HG03108 (cell line): ENCODE data around the gene TRMT10B.

Experiments
- ATAC-seq: cut with Tn5 transposase; IDR thresholded peaks from one replicate; pipeline ENCODE4 v1.9.1; 2021; ENCODE audit warnings: moderate library complexity; ENCODE audit not compliant: unreplicated experiment

The TRMT10B gene, protein sequence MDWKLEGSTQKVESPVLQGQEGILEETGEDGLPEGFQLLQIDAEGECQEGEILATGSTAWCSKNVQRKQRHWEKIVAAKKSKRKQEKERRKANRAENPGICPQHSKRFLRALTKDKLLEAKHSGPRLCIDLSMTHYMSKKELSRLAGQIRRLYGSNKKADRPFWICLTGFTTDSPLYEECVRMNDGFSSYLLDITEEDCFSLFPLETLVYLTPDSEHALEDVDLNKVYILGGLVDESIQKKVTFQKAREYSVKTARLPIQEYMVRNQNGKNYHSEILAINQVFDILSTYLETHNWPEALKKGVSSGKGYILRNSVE

DNA sequence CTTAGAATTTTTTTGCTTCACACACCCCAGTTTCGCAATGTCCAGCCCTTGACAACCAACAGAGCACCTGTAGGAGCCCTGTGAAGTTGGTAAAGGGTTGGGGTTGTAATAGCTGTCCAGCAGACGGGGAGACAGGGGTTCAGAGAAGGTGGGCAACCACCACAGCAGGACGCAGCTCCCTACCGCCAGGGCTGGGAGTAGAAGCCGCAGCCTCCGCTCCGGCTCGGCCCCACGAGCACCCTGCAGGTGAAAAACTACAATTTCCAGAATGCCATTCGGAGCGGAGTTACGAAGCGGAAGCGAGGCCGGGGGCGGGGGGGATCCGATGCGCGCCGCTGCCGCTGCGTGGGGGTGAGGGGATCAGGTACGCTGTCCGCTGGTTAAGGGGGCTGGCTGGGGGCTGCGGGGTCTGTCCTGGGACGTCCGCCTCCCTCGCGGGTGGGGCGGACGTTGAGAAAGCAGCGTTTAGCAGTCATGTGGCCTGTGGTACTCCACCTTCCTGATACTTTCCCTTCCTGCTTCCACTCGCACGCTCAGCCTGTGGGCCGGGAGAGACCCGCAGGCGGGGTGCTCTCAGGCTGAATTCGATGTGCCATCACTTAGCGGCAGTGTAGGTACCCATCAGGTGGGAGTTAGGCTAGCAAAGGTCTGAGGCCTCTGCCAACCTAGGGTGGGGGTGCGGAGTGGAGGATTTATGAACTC is at the start of gene TRMT10B:
Gene TRMT10B, plus strand, starts transcription at position 317 of the 702 bp plus-strand sequence. CDS start 8,127 bp downstream, outside the sequence.
- ATAC-seq, result peak; percentile 76

DNA sequence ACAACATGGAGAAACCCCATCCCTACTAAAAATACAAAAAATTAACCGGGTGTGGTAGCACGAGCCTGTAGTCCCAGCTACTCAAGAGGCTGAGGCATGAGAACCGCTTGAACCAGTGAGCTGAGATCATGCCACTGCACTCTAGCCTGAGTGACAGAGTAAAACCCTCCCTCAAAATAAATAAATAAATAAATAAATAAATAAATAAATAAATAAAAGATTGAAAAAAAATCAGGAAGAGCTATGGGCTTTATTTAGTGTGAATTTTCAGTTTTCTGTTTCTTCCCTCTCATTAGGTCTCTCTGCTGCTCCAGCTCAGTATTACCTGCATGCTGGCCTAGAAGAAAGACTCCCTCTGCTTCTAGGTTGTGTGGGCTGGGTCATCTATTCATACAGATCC is 47.8 kb upstream of the TRMT10B start:
- no peak for ATAC-seq

DNA sequence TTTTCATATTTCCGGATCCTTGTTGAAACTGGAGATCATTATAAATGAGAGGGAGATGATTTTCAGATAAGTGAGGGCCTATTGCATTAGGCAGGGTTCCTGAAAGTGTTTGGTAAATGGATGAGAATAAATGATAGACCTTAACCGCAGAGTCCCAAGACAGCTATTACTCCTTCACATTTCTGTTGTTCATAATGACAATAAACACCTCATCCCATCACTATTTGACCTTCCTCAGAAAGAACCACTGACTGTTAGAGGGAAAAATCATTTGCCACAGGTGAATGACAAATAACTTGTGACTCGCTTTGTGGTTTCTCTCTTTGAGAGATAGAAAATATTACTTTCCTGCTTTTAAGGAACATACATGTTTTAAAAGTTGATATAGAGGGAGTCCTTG is 47.3 kb upstream of the TRMT10B start:
- no peak for ATAC-seq

DNA sequence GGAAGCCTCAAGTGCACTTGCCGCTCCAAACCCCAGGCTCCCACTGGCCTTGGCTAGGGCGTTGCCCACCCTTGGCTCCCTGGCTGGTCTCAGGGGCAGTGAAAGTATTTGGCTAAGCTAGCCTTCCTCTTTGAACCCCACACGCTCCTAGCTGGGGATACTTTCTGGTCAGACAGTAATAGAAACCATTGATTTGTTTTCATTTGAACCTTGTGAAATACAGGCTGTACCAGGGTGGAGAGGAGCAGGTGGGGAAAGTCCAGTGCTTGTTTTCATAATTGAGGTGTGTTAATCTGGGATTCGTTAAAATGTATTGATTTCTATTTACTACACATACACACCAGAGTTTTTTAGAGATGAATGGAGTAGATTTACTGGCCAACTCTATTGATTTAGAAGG is 45.9 kb upstream of the TRMT10B start:
- ATAC-seq, result no peak

DNA sequence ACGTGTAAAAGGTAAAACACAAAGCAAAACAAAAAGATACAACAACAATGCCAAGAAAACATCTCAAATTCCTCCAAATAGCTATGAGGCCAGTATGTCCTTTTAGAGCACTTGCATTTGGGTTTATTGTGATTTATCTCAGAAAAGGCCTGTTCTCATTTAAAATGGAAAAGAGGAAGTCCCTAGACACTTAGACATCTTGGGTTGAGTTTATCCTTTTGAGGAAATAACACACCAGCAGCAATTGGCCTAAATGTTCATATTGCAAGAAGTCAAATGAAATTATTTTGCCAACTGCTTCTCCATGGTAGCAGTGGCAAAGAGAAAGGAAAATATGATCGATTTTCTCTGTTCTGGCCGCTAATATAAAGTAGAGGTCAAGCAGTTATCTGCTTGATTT is 43.6 kb upstream of the TRMT10B start:
- no peak for ATAC-seq

DNA sequence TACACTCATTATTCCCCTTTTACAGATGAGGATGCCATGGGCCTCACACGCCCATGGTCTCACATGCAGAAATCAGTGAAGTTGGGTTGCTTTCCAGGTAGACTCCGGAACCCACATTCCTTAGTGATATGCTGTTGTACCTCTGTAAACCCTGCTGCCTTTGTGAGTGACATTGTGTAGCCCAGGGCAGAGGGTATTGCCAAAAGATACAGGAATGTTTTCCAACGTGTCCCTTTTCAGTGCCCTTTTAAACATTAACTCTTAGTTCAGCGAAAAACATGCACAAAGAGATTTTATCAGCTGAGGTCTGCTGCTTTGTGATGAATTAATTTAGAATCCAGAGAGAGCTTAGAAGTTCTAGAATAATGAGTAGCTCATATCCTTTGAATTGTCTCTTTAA is 38.3 kb upstream of the TRMT10B start:
- ATAC-seq, result no peak

DNA sequence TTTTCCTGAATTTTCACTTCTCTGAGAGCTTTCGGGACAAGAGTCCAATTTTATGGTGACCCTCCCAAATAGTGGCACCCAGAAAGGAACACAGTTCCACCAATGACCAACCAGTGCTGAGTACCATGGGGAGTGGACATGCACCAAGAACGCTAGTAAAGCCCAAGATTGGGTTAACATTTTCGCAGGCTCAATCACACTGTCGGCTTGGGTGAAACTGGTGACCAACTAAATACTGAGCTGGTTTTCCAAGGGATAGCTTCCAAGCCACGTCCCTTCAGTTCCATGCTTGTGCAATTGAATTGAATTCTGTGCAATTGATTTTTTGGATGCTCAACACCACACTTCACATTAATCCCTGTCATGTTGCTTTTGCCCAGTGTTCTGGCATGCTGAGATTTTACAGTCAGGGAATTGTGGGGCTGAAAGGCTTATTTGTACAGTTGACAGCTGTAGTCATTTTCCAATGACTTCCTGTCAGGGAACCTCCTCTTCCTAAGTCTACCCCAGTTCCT is 37.6 kb upstream of the TRMT10B start:
- no peak for ATAC-seq

DNA sequence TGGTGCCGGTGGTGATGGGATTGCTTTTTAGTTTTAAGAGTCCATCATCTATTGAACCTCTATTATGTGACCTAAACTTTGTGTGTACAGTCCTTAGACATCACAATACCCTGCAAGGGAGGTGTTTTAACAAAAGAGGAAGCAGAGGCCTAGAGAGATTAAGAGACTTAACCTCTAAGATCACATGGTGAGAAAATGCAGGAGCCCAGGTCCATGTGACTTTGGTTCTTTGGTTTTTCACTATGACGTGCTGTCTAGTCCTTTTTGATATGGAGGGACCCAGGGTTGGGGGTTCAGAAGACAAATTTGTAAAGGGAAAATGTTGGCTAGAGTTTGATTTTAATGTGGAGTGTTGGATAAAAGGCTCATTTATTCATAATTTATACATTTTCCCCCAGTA is 34.1 kb upstream of the TRMT10B start:
- ATAC-seq, result no peak

DNA sequence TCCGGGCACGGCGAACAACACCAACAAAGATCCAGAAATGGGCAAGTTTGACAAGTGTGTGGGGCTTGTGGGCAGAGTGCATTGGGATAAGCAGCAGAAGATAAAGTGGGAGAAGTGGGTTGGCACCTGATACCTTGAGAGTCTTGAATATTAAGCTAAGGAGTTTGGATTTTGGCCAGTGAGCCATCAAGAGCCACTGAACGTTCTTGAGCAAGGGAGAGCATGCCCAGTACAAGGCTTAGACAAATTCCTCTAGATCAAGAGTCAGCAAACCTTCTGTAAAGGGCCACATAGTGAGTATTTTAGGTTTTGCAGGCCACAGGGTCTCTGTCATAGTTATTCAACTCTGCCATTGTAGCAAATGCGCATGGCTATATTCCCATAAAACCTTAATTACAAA is 26.6 kb upstream of the TRMT10B start:
- ATAC-seq, result no peak

DNA sequence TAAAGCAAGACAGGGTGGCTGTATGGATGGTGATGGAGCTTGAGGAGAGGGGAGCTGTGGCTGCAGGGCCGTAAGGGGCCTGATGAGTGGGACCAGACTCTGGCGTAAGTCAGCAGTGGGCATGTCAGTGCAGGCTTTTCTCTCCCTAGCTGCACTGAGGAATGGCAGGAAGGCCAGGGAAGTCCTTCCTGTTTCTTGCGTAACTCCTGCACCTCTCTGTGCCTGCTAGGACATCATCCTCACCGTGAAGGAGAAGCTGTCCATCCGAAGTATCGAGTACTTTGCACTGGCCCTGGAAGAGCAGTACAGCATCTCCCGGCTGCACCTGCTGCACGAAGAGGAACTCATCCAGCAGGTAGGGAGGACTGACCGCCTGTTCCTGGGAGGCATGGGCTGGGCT is 24.1 kb upstream of the TRMT10B start:
- ATAC-seq, result no peak

DNA sequence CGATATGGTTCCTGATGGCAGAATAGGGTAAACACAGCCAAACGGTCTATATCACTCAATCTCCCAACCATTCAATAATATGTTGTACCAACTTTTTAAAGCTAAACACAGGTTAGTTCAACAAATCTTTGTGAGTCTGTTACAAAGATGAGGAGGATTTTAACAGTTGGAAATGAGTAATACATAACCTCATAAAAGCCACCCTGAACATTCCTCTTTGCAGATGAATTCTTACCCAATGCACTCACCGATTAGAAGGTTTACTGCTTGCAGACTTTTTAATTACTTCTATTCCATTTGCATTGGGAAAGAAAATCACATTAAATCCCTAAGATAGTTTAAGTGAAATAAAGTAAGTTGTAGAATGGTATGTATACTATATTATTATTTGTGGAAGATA is 23.3 kb upstream of the TRMT10B start:
- no peak for ATAC-seq

DNA sequence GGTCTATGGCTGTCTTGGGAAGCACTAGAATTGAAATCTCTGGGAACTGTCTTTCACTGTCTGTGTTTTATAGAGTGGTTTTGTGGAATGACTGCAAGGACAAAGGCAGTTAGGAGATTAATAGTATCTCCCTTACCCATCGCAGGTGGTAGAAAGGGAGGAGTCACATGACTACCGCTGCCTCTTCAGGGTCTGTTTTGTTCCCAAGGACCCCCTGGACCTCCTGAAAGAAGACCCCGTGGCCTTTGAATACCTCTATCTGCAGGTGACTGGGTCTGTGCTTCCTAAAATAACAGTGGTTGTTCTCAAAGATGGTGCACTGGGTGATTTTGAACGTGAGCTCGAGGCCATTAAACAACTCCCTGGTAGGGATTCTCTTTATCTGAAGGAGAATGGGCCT is 22.8 kb upstream of the TRMT10B start:
- ATAC-seq, result no peak

DNA sequence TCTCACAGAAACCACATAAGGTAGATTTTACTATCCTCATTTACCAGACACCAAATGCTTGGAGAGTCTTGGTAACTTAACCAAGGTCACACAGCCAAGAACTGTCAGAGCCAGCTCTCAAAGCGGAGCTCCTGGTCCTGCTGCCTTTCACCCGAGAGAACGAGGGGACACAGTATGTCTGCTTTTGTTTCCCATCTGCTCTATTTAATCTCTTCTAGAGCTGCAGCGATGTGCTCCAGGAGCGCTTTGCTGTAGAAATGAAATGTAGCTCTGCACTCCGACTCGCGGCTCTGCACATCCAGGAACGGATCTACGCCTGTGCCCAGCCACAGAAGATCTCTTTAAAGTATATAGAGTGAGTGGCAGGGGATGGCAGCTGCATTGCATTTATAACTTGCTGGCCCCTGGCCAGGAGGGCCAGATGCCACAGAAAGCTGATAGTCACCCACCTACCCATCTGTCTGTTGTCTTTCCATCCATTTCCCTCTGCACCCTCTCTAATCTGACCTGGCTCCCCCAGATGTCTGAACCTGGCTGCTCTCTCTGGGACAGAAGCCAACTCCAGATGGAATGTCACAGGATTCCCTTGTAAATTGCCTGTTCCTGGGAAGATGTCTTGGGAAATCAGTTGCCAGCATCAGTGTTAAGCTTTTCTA is 21.4 kb upstream of the TRMT10B start:
- ATAC-seq, result no peak

DNA sequence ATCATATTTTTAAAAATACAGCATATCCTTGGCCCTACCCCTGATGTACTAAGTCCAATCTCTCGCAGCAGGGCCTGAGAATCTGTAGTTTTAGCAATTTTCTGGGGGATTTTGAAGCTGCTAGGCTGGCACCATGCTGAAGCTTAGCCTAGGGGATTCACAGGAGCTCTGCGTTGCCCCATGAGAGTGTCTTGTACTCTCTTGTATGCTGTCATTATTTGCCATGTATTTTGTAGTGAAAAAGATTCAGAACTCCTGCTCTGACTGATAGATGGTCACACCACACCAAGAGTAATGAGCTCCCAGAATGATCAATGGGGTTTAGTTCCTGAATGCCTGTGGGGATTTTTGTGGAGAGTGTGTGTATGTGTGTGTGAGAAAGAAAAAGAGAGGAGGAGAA is 20.7 kb upstream of the TRMT10B start:
- no peak for ATAC-seq

DNA sequence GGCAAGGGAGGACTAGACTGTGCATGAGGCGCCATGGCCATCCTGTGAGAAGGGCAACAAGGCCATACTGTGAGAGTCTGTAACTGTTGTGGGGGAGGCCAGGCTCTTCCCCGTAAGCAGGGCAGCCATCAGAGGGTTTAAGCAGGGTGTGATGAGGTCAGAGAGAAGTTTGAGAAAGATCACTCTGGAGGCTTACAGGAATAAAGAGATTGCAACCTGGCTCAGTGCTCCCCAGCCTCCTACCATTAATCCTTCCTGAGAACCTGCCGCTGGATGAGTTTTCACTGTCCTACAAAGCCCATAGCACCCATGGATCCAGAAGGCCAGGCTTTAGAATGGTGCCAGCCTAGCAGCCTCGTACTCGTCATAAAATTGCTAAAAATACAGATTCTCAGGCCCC is 14.4 kb upstream of the TRMT10B start:
- ATAC-seq, result no peak

DNA sequence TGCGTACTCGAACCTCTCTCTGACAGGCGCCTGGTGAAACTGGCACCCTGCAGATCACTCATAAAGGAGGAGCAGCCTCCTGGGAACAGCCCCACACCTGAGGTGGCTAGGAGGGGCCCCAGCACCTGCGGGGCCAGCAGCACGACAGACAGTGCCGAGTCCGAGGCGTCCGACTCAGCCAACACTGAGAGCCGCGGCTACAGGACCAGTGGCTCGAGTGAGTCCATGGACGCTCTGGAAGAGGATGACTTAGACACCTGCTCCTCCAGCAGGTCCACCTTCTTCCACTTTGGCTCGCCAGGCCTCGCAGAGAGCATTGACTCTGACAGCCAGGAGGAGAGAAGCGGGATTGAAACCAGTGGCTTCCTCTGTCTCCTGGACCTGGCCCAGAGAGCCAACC is 13.5 kb upstream of the TRMT10B start:
- ATAC-seq, result no peak

DNA sequence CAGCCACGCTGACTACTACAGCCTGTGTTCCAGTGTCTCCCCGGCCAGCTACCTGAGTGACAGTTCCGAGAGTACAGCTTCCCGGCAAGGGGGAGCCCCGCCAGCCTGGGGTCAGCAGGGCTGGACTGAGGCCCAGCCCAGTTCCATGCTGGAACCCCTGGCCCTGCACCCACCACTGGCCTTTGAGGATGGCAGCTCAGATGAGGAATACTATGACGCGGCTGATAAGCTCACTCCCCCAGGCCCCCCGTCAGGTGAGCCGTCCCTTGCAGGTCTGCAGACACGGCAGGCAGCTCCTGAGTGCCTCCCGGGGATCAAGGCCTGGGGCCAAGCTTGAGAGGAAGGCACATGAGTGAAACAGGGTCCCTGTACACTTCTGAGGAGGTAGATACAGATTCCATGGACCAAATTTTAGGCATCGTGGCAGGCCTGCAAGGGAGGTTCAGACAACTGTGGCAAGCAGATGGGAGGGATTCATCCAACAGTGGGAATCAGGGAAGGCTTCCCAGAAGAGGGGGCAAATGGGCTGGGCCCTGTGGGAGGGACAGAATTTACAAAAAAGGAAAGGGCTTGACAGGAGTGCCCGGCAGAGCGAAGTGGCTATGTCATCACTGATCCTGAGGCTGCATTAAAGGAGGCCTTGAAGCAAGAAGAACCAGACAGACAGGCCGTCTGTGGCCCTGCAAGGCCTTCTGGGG is 12.8 kb upstream of the TRMT10B start:
- no peak for ATAC-seq

DNA sequence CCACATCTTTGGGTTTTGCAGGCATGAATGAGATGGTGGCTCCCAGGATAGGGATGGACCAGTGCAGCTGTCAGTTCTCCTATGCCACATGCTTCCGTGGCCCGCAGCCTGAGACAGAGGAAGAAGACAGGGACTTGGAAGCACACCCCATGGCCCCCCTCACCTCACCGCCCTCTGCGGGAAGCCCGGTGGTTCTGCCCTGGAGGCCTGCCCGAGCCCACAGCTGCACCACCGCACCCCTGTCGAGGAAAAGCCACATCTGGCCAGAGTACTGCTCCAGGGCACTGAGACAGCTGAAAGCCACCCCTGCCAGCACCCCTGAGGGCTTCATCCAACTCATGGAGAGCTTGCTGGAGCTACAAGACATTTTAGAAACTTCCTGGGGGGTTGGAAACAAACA is 7.6 kb upstream of the TRMT10B start:
- no peak for ATAC-seq

DNA sequence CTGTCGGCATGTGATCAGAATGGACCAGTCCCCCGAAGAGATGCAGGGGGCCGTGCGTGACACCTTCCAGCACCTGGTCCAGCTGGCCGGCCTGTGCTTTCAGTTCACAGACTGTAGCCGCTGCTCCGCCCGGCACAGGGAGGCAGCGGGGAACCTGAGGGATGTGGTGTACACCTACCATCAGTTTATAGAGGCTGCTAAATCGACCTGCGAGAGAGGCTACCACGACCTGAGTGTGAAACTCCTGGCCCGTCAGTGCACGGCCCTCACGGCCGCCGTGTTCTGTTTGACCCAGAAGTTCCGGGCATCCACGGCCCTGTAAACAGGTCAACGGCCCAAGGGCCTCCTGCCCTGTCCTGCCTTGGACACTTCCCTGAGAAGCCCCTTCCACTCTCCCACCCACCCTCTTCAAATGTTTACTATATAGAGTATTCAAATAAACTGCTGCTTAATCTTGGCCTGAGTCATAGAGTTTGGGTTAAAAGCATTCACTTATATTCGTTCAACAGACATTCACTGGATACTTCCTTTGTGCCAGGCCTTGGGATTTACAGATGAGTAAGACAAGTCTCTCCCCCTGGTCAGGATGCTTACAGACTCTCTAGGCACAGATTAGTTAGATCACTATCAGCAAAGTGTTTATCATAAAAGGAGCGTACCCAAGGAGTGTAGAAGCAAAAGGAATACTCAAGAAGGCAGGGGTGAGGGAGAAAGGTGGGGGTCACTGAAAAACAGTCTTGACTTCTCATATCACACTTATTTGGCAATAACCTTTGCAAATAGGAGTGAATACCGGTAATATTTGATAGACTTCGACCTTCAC is 6.9 kb upstream of the TRMT10B start:
- ATAC-seq, result no peak

DNA sequence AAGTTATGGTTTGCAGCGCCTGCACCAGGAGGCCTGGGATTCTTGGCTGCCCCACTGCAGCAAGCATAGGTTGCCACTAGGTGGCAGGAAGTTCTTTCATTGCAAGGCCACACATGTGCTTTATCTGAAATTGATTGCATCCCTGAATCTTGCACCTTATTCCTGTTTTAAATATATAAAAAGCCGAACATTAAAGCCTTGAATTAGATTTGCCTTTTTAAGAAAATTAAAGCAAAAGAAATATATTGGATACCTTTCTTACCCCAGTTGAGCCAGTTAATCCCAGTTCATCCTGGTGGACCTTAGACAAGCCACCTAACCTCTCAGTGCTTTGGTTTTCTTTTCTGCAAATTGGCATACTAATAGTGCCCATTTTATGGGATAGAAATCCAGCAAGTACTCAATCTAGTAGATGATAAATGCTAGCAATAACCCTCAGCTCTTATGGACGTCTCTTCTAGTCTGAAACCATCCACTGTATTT is 6.3 kb upstream of the TRMT10B start:
- no peak for ATAC-seq
